ENCODE measurements around the gene KCNK3. TPM values are rescaled to one million over a fixed set of nuclear protein-coding genes. Genes with fewer than 3 reads are reported as not detected.

Gene KCNK3
- total and polyA plus RNA-seq, 3 experiments from 2014 or later = not detected

DNA sequence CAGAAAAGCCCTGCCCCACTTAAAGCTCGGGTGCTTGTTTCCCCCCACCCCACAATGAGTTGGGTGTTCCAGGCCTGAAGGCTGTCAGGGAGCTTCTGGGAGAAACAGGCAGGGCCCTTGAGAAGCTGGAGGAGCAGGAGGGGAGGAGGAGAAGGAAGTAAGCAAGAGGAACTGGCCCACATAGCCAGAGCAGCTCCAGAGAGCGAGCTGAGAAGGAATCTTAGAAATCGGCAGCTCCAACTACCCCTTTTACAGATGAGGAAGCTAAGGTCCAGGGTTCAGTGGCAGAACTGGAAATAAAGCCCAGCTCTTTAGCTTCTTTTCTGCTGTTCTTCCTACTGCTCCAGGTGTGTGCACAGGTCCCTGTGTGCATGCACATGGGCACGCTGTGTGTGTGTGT, 12.7 kb upstream of the KCNK3 start:
- Histone ChIP-seq H3K27me3 (ENCODE audit: insufficient read depth, low read length, poor library complexity, severe bottlenecking) (no peaks in the 10 kb centered on the region), H3K27ac (ENCODE audit: low read depth, low read length) (no peak overlapping the region), H3K36me3 (ENCODE audit: insufficient read depth, low read length) (no peaks in the 10 kb centered on the region), H3K4me3 (ENCODE audit: low read length) (no peak overlapping the region), H3K4me1 (ENCODE audit: insufficient read depth, low read length) (no peaks in the 10 kb centered on the region), H3K9me3 (ENCODE audit: low read length) (no peaks in the 10 kb centered on the region)
- ChIA-PET POLR2A (no interaction called here), CTCF (no interaction called here)
- H3K9me3 Mint-ChIP-seq = no peaks in the 10 kb centered on the region
- no peaks in the 10 kb centered on the region for H3K36me3 Mint-ChIP-seq
- H3K4me3 Mint-ChIP-seq = no peak overlapping the region
- no peak overlapping the region for H3K27ac Mint-ChIP-seq
- H3K27me3 Mint-ChIP-seq = peaks cover 20 to 40% of the 10 kb centered on the region in 2 donors
- no peak for DNase-seq
- no peaks in the 10 kb centered on the region for H3K4me1 Mint-ChIP-seq

GRCh38 chr2:26681656-26682055, 10.9 kb upstream of the KCNK3 start:
- DNase-seq = no peak
- CTCF ChIA-PET = no interaction called here

GRCh38 chr2:26682155-26682554, 10.4 kb upstream of the KCNK3 start:
- Mint-ChIP-seq H3K27ac (no peak overlapping the region), H3K36me3 (no peaks in the 10 kb centered on the region), H3K9me3 (no peaks in the 10 kb centered on the region), H3K4me1 (peaks cover 0 to 2% (median 0%) of the 10 kb centered on the region in 3 donors), H3K4me3 (no peak overlapping the region), H3K27me3 (peaks cover 27 to 53% of the 10 kb centered on the region in 2 donors)
- ChIA-PET POLR2A (no interaction called here), CTCF (no interaction called here)
- H3K36me3 ChIP-seq (ENCODE audit: insufficient read depth, low read length) = no peaks in the 10 kb centered on the region
- no peaks in the 10 kb centered on the region for H3K4me1 ChIP-seq (ENCODE audit: insufficient read depth, low read length)
- no peaks in the 10 kb centered on the region for H3K9me3 ChIP-seq (ENCODE audit: low read length)
- no peak overlapping the region for H3K27ac ChIP-seq (ENCODE audit: low read depth, low read length)
- peak in 1 of 5 donors; percentile 15 for DNase-seq
- H3K4me3 ChIP-seq (ENCODE audit: low read length) = no peak overlapping the region
- peaks cover 7% of the 10 kb centered on the region for H3K27me3 ChIP-seq (ENCODE audit: insufficient read depth, low read length, poor library complexity, severe bottlenecking)

More at GRCh38 chr2:26681656-26682055, 10.9 kb upstream of the KCNK3 start:
- H3K36me3 ChIP-seq (ENCODE audit: insufficient read depth, low read length) = no peaks in the 10 kb centered on the region
- no peaks in the 10 kb centered on the region for H3K9me3 Mint-ChIP-seq
- no peak overlapping the region for H3K4me3 ChIP-seq (ENCODE audit: low read length)
- H3K9me3 ChIP-seq (ENCODE audit: low read length) = no peaks in the 10 kb centered on the region
- H3K36me3 Mint-ChIP-seq = no peaks in the 10 kb centered on the region
- no peak overlapping the region for H3K4me3 Mint-ChIP-seq
- POLR2A ChIA-PET = no interaction called here
- peaks cover 7% of the 10 kb centered on the region for H3K27me3 ChIP-seq (ENCODE audit: insufficient read depth, low read length, poor library complexity, severe bottlenecking)
- peaks cover 25 to 48% of the 10 kb centered on the region in 2 donors for H3K27me3 Mint-ChIP-seq
- no peak overlapping the region for H3K27ac ChIP-seq (ENCODE audit: low read depth, low read length)
- peaks cover 0 to 2% (median 0%) of the 10 kb centered on the region in 3 donors for H3K4me1 Mint-ChIP-seq
- no peaks in the 10 kb centered on the region for H3K4me1 ChIP-seq (ENCODE audit: insufficient read depth, low read length)
- no peak overlapping the region for H3K27ac Mint-ChIP-seq

- Mint-ChIP-seq H3K36me3 (no peaks in the 10 kb centered on the region), H3K27me3 (peaks cover 27 to 64% of the 10 kb centered on the region in 2 donors), H3K27ac (no peak overlapping the region), H3K4me1 (peaks cover 0 to 2% (median 0%) of the 10 kb centered on the region in 3 donors), H3K4me3 (no peak overlapping the region), H3K9me3 (no peaks in the 10 kb centered on the region)
- H3K4me1 ChIP-seq (ENCODE audit: insufficient read depth, low read length) = no peaks in the 10 kb centered on the region
- H3K4me3 ChIP-seq (ENCODE audit: low read length) = no peak overlapping the region
- no peak overlapping the region for H3K27ac ChIP-seq (ENCODE audit: low read depth, low read length)
- H3K27me3 ChIP-seq (ENCODE audit: insufficient read depth, low read length, poor library complexity, severe bottlenecking) = peaks cover 7% of the 10 kb centered on the region
- ChIA-PET POLR2A (no interaction called here), CTCF (no interaction called here)
- no peak for DNase-seq
- no peaks in the 10 kb centered on the region for H3K9me3 ChIP-seq (ENCODE audit: low read length)
- H3K36me3 ChIP-seq (ENCODE audit: insufficient read depth, low read length) = no peaks in the 10 kb centered on the region
Measured at GRCh38 chr2:26683583-26683982, 8.9 kb upstream of the KCNK3 start.

DNA sequence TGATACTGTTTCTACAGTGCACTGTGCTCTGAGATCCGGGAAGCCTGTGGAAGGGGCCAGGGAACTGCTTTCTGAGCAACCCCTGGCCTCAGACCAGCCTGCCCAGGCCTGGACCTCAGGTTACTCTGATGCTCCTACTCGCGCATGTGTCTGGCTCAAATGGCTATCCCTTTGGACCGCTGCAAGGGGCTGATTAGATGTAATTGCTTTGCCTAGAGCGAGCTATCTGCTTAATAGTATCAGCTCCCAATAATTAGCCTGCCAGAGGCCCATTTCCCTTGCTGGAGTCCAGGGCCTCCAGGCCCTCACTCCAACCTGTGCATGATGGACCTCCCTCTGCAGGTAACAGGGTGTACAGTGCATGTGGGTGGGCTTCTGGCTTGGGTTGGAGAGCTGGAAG, 7.2 kb upstream of the KCNK3 start:
- Histone ChIP-seq H3K4me1 (ENCODE audit: insufficient read depth, low read length) (no peaks in the 10 kb centered on the region), H3K27me3 (ENCODE audit: insufficient read depth, low read length, poor library complexity, severe bottlenecking) (peaks cover 7% of the 10 kb centered on the region), H3K36me3 (ENCODE audit: insufficient read depth, low read length) (no peaks in the 10 kb centered on the region), H3K9me3 (ENCODE audit: low read length) (no peaks in the 10 kb centered on the region), H3K27ac (ENCODE audit: low read depth, low read length) (no peak overlapping the region), H3K4me3 (ENCODE audit: low read length) (no peak overlapping the region)
- POLR2A ChIA-PET = no interaction called here
- H3K36me3 Mint-ChIP-seq = no peaks in the 10 kb centered on the region
- H3K27me3 Mint-ChIP-seq = peaks cover 35 to 68% of the 10 kb centered on the region in 2 donors
- no peak overlapping the region for H3K27ac Mint-ChIP-seq
- peaks cover 0 to 2% (median 0%) of the 10 kb centered on the region in 3 donors for H3K4me1 Mint-ChIP-seq
- no peak overlapping the region for H3K4me3 Mint-ChIP-seq
- CTCF ChIA-PET = no interaction called here
- DNase-seq = no peak
- H3K9me3 Mint-ChIP-seq = peaks cover 0 to 1% (median 0%) of the 10 kb centered on the region in 5 donors

DNA sequence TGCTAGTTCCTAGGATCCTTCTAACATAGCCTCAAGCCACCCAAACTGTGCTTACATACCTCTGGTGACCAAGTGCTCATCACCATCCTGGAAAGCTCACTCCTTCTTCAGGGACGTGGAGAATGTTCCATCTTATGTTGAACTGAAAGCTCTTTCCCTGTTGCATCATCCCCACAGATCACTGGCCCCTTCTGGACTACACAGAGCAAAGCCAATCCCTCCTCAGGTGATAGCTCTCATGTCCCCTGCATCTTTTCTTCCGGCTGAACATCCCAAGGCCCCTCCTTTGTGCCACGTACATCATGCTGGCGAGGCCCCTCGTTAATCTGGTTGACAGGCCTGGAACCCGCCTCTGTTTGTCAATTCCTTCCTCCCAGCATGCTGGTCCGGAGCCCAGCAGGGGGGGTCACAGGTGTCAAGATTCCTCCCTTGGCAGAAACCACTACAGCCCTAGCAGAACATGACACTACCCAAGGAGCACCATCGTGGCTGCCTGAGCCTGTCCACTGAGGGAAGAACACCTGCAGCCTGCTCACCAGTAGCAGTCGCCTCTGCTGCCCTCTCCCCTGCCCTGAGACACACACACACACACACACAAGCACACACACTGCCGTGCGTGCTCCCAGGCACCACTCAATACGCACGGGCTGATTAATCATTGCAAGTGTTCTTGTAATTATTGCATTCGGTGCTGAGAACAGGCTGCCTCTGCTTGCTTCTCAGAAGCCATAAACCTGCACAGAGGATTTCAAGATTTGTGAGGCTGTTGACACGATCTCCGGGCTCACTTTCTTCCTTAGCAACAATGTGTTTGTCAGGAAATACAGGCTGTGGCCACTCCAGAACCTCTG, 6.3 kb upstream of the KCNK3 start:
- Histone ChIP-seq H3K27me3 (ENCODE audit: insufficient read depth, low read length, poor library complexity, severe bottlenecking) (peaks cover 7% of the 10 kb centered on the region), H3K4me3 (ENCODE audit: low read length) (no peak overlapping the region), H3K4me1 (ENCODE audit: insufficient read depth, low read length) (no peaks in the 10 kb centered on the region), H3K36me3 (ENCODE audit: insufficient read depth, low read length) (no peaks in the 10 kb centered on the region), H3K27ac (ENCODE audit: low read depth, low read length) (no peak overlapping the region), H3K9me3 (ENCODE audit: low read length) (no peaks in the 10 kb centered on the region)
- Mint-ChIP-seq H3K36me3 (no peaks in the 10 kb centered on the region), H3K27me3 (peaks cover 40 to 71% of the 10 kb centered on the region in 2 donors), H3K27ac (no peak overlapping the region), H3K4me1 (peaks cover 0 to 2% (median 0%) of the 10 kb centered on the region in 3 donors), H3K9me3 (peaks cover 0 to 4% (median 0%) of the 10 kb centered on the region in 5 donors), H3K4me3 (no peak overlapping the region)
- ChIA-PET POLR2A (no interaction called here), CTCF (no interaction called here)
- DNase-seq = no peak

DNA sequence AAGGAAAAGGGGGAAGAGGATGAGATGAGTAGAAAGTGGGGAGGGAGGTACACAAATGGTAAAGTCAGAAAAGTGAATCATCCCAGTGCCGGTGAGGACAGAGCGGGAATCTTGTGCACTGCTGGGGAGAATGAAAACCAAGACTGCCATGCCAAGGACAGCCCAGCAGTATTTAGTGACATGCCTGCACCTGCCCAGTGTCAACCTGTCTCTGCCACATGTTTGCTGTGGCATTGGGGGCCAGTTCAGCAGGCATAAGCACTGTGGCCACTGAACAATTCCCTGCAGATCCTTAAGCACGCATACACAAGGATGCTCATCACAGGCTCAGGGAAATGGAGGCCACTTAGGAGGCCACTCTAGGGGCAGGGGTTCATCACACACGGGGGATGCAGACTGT, 5.2 kb upstream of the KCNK3 start:
- peaks cover 7% of the 10 kb centered on the region for H3K27me3 ChIP-seq (ENCODE audit: insufficient read depth, low read length, poor library complexity, severe bottlenecking)
- H3K4me3 ChIP-seq (ENCODE audit: low read length) = no peak overlapping the region
- ChIA-PET POLR2A (no interaction called here), CTCF (no interaction called here)
- no peak overlapping the region for H3K4me3 Mint-ChIP-seq
- H3K4me1 Mint-ChIP-seq = peaks cover 0 to 3% (median 2%) of the 10 kb centered on the region in 3 donors
- no peak for DNase-seq
- H3K27ac ChIP-seq (ENCODE audit: low read depth, low read length) = no peak overlapping the region
- H3K27me3 Mint-ChIP-seq = peaks cover 41 to 73% of the 10 kb centered on the region in 2 donors
- peaks cover 0 to 3% (median 0%) of the 10 kb centered on the region in 3 donors for H3K36me3 Mint-ChIP-seq
- no peak overlapping the region for H3K27ac Mint-ChIP-seq
- H3K4me1 ChIP-seq (ENCODE audit: insufficient read depth, low read length) = no peaks in the 10 kb centered on the region
- peaks cover 0 to 4% (median 0%) of the 10 kb centered on the region in 5 donors for H3K9me3 Mint-ChIP-seq
- no peaks in the 10 kb centered on the region for H3K36me3 ChIP-seq (ENCODE audit: insufficient read depth, low read length)
- H3K9me3 ChIP-seq (ENCODE audit: low read length) = no peaks in the 10 kb centered on the region

GRCh38 chr2:26687801-26688200, 4.7 kb upstream of the KCNK3 start:
- ChIA-PET CTCF (no interaction called here), POLR2A (no interaction called here)
- no peaks in the 10 kb centered on the region for H3K4me1 ChIP-seq (ENCODE audit: insufficient read depth, low read length)
- H3K27ac ChIP-seq (ENCODE audit: low read depth, low read length) = no peak overlapping the region
- Mint-ChIP-seq H3K9me3 (peaks cover 0 to 4% (median 0%) of the 10 kb centered on the region in 5 donors), H3K27me3 (peaks cover 36 to 69% of the 10 kb centered on the region in 2 donors), H3K36me3 (peaks cover 0 to 3% (median 0%) of the 10 kb centered on the region in 3 donors), H3K4me3 (no peak overlapping the region), H3K27ac (no peak overlapping the region), H3K4me1 (peaks cover 0 to 3% (median 2%) of the 10 kb centered on the region in 3 donors)
- no peak for DNase-seq
- peaks cover 7% of the 10 kb centered on the region for H3K27me3 ChIP-seq (ENCODE audit: insufficient read depth, low read length, poor library complexity, severe bottlenecking)
- H3K4me3 ChIP-seq (ENCODE audit: low read length) = no peak overlapping the region
- no peaks in the 10 kb centered on the region for H3K36me3 ChIP-seq (ENCODE audit: insufficient read depth, low read length)
- H3K9me3 ChIP-seq (ENCODE audit: low read length) = no peaks in the 10 kb centered on the region
